SK-N-SH (cell line): ENCODE results near the gene BTG4. TPM values are rescaled to one million over a fixed set of nuclear protein-coding genes. Genes with fewer than 3 reads are reported as not detected.

ENCODE experiments used
- CTCF ChIA-PET: fragments of 300-600, 350-600 bp; formaldehyde crosslinking; extraction: SDS; loops from one replicate; lab custom pipeline; 2021; lab: Yijun Ruan, JAX
- POLR2A ChIA-PET: fragments of 350-600 bp; sonication (Branson Sonifier 250); formaldehyde crosslinking; extraction: SDS; loops from one replicate; lab custom pipeline; 2020; ENCODE audit warnings: antibody characterized with exemption, inconsistent platforms; lab: Yijun Ruan, JAX
- DNase-seq: peaks from one replicate; pipeline ENCODE4 v3.0.0; 2012
- H2AFZ ChIP-seq: fragments of 200-600 bp; sonication (generic); 2 replicates; pipeline ENCODE4 v1.8.1; 2016; ENCODE audit warnings: antibody characterized with exemption, mild to moderate bottlenecking, low read depth
- H3F3A ChIP-seq: fragments of 200-600 bp; sonication (generic); replicated peaks from 2 replicates; pipeline ENCODE3; 2016; ENCODE audit warnings: antibody characterized with exemption, mild to moderate bottlenecking; ENCODE audit not compliant: insufficient read depth
- H3K27ac ChIP-seq, 2 experiments: fragments of 200-500 bp in 1 of 2; fragments of 200-600 bp in 1 of 2; sonication (Bioruptor generic) in 1 of 2; sonication (generic), shearing (Covaris generic) in 1 of 2; 2 replicates each; pipeline versions ENCODE4 v1.5.1 to v1.6.1; 2014 to 2016; ENCODE audit warnings: low read depth in 2 of 2, inconsistent platforms in 1 of 2, low read length in 1 of 2, mild to moderate bottlenecking in 1 of 2, mixed read lengths in 1 of 2
- H3K27me3 ChIP-seq: fragments of 200-600 bp; sonication (generic), shearing (Covaris generic); 2 replicates; pipeline ENCODE4 v1.6.1; 2016; ENCODE audit warnings: mixed run types; ENCODE audit not compliant: insufficient read depth
- H3K36me3 ChIP-seq, 2 experiments: fragments of 200-500 bp in 1 of 2; fragments of 200-600 bp in 1 of 2; sonication (Bioruptor generic) in 1 of 2; sonication (generic) in 1 of 2; replicated peaks in 1 of 2; 2 replicates each; pipeline versions ENCODE3 to v1.5.1; 2014 to 2016; ENCODE audit warnings: low read length in 1 of 2, mild to moderate bottlenecking in 1 of 2; ENCODE audit not compliant: insufficient read depth in 2 of 2, control insufficient read depth in 1 of 2
- H3K4me1 ChIP-seq, 2 experiments: fragments of 200-500 bp in 1 of 2; fragments of 200-600 bp in 1 of 2; sonication (Bioruptor generic) in 1 of 2; sonication (generic), shearing (Covaris generic) in 1 of 2; 2 replicates each; pipeline versions ENCODE4 v1.5.1 to v1.6.1; 2014 to 2016; ENCODE audit warnings: low read depth in 1 of 2, low read length in 1 of 2, mixed run types in 1 of 2; ENCODE audit not compliant: insufficient read depth in 2 of 2, control insufficient read depth in 1 of 2
- H3K4me2 ChIP-seq: fragments of 200-600 bp; sonication (generic), shearing (Covaris generic); 2 replicates; pipeline ENCODE4 v1.6.1; 2017; ENCODE audit warnings: mixed run types
- H3K4me3 ChIP-seq, 2 experiments: fragments of 200-500 bp in 1 of 2; fragments of 200-600 bp in 1 of 2; sonication (Bioruptor generic) in 1 of 2; sonication (generic), shearing (Covaris generic) in 1 of 2; 2 replicates each; pipeline versions ENCODE4 v1.5.1 to v1.8.1; 2014 to 2016; ENCODE audit warnings: low read depth in 2 of 2, inconsistent platforms in 1 of 2, low read length in 1 of 2, mild to moderate bottlenecking in 1 of 2, mixed read lengths in 1 of 2, moderate library complexity in 1 of 2
- H3K79me2 ChIP-seq: fragments of 200-600 bp; sonication (generic); 2 replicates; pipeline ENCODE4 v1.8.1; 2017; ENCODE audit warnings: mild to moderate bottlenecking; ENCODE audit not compliant: insufficient read depth
- H3K9ac ChIP-seq: fragments of 200-600 bp; sonication (generic); 2 replicates; pipeline ENCODE4 v1.6.1; 2017; ENCODE audit warnings: mixed run types
- H3K9me2 ChIP-seq: fragments of 200-600 bp; sonication (generic); 2 replicates; pipeline ENCODE4 v1.6.1; 2017; ENCODE audit warnings: mixed run types
- H3K9me3 ChIP-seq: fragments of 200-600 bp; sonication (generic); 2 replicates; pipeline ENCODE4 v1.6.1; 2017; ENCODE audit warnings: mixed run types, mild to moderate bottlenecking, moderate library complexity
- H4K20me1 ChIP-seq: fragments of 200-600 bp; sonication (generic); 2 replicates; pipeline ENCODE4 v1.6.1; 2017; ENCODE audit warnings: mild to moderate bottlenecking, mixed run types; ENCODE audit not compliant: insufficient read depth
- CHD2 ChIP-seq: fragments of 150-350 bp; IDR thresholded peaks from 2 replicates; pipeline ENCODE4 v1.6.1; 2018; ENCODE audit warnings: low read length; ENCODE audit not compliant: partially characterized antibody
- EP300 ChIP-seq, 2 experiments: IDR thresholded peaks; 2 replicates each; pipeline versions ENCODE4 v1.4.0 to v1.6.1; 2012; ENCODE audit warnings: borderline replicate concordance in 1 of 2, low read depth in 1 of 2, low read length in 1 of 2
- EZH2phosphoT487 ChIP-seq: fragments of 200-600 bp; sonication (generic); IDR thresholded peaks from 2 replicates; pipeline ENCODE4 v1.6.1; 2017; ENCODE audit warnings: low read depth, mixed run types, mild to moderate bottlenecking, antibody characterized with exemption, moderate library complexity, borderline replicate concordance
- FOSL2 ChIP-seq: IDR thresholded peaks from 2 replicates; pipeline ENCODE4 v1.4.0; 2012; ENCODE audit warnings: low read depth, mild to moderate bottlenecking, moderate library complexity, borderline replicate concordance
- FOXJ3 ChIP-seq: sonication (generic); formaldehyde crosslinking; IDR thresholded peaks from 2 replicates; pipeline ENCODE4 v1.5.1; 2020; ENCODE audit warnings: mild to moderate bottlenecking, missing genetic modification reagents
- FOXM1 ChIP-seq: IDR thresholded peaks from 2 replicates; pipeline ENCODE4 v1.4.0; 2012; ENCODE audit warnings: low read depth, mild to moderate bottlenecking
- JUND ChIP-seq: IDR thresholded peaks from 2 replicates; pipeline ENCODE4 v1.4.0; 2012
- MAX ChIP-seq: IDR thresholded peaks from 2 replicates; pipeline ENCODE4 v1.4.0; 2012; ENCODE audit warnings: low read depth
- MXI1 ChIP-seq: IDR thresholded peaks from 2 replicates; pipeline ENCODE4 v1.6.1; 2012; ENCODE audit warnings: mild to moderate bottlenecking, low read depth, low read length, improper control_type of control experiment
- NFIC ChIP-seq: IDR thresholded peaks from 2 replicates; pipeline ENCODE4 v1.4.0; 2012; ENCODE audit warnings: borderline replicate concordance
- NRF1 ChIP-seq: IDR thresholded peaks from 2 replicates; pipeline ENCODE4 v1.6.1; 2012; ENCODE audit warnings: low read depth, mild to moderate bottlenecking, low read length
- POLR2AphosphoS5 ChIP-seq: IDR thresholded peaks from 2 replicates; pipeline ENCODE4 v1.6.1; 2012; ENCODE audit warnings: low read depth, low read length
- RAD21 ChIP-seq: IDR thresholded peaks from 2 replicates; pipeline ENCODE4 v1.6.1; 2012; ENCODE audit warnings: mild to moderate bottlenecking, low read length
- RCOR1 ChIP-seq: fragments of 150-350 bp; IDR thresholded peaks from 2 replicates; pipeline ENCODE4 v1.6.1; 2017; ENCODE audit warnings: antibody characterized with exemption, low read length
- RFX5 ChIP-seq: IDR thresholded peaks from 2 replicates; pipeline ENCODE4 v1.6.1; 2012; ENCODE audit warnings: mild to moderate bottlenecking, improper control_type of control experiment, low read length
- RXRA ChIP-seq: IDR thresholded peaks from 2 replicates; pipeline ENCODE4 v1.4.0; 2012; ENCODE audit warnings: low read depth, mild to moderate bottlenecking, borderline replicate concordance
- SIN3A ChIP-seq: IDR thresholded peaks from 2 replicates; pipeline ENCODE4 v1.6.1; 2012; ENCODE audit warnings: low read depth, mild to moderate bottlenecking, low read length, moderate library complexity, borderline replicate concordance
- TAF1 ChIP-seq: IDR thresholded peaks from 2 replicates; pipeline ENCODE4 v1.6.1; 2012; ENCODE audit warnings: low read depth, mild to moderate bottlenecking, low read length, moderate library complexity, borderline replicate concordance
- YY1 ChIP-seq: IDR thresholded peaks from 2 replicates; pipeline ENCODE4 v1.4.0; 2012; ENCODE audit warnings: low read depth, mild to moderate bottlenecking
- WGBS: methylation state at CpG from one replicate; pipeline ENCODE4 v1.1.6; 2017; ENCODE audit warnings: low lambda C conversion rate; 5-methylcytosine and 5-hydroxymethylcytosine counted together
- polyA plus RNA-seq, 3 experiments: library from polyadenylated mRNA; depleted of rRNA; stranded (reverse); fragments of >200 nt; gene quantifications; 2 replicates each; pipeline ENCODE4 v1.2.3, GENCODE V29; 2012
- TF ChIP-seq, protein P1 (sequence below): IDR thresholded peaks from 2 replicates; pipeline ENCODE4 v1.4.0; 2012; ENCODE audit warnings: low read depth, borderline replicate concordance
- TF ChIP-seq, protein P2 (sequence below): fragments of 150-350 bp; IDR thresholded peaks from 2 replicates; pipeline ENCODE4 v1.6.1; 2017; ENCODE audit warnings: antibody characterized with exemption, low read length, low read depth, borderline replicate concordance
- TF ChIP-seq, protein P3 (sequence below): IDR thresholded peaks from 2 replicates; pipeline ENCODE4 v1.4.0; 2012; ENCODE audit warnings: low read depth, borderline replicate concordance

The BTG4 gene
- polyA plus RNA-seq, 1 of the 3 experiments (the other 2 are of a cell fraction): 0.26 TPM

DNA sequence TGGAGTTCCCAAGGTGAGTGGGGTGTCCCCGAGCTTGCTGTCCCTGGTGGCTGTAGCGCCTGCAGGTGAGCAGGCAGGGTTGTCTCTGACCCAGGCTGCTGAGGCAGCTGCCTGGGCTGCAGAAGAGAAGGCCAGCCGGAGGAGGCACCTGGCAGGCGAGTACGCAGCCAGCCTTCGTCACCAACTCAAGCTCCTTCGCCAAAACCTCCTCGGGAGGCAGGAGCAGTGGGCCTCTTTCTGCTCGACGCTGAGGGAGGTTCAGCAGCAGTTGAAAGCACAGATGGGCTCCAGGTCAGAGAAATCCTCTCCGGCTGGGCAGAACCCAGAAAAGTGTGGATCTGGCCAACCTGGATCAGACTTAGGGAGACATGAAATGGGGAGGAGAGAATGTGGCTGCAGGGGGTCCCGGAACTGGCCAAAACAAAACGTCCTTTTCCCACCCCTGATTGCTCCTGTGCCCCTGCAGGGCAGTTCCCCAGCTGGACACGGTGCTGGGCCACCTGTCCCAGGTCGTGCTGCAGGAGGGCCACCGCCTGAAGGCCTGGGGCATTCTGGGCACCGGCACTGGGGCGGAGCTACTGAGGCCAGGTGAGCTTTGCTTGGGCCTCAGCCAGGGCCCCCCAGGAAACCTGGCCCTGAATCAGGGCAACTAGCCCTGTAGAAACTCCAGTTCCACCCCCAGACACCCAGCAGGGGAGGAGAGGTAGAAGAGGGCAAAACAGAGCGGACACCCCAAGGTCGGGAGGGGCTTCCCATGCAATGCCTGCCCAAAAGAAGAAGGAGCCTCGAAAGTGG lies 56.7 kb downstream of the BTG4 start:
- H3K79me2 ChIP-seq: no peaks in the 10 kb centered on the region
- TF ChIP-seq RAD21: no peak
- TF ChIP-seq, all 33 proteins: peak for 0
- Histone ChIP-seq H3K4me2 (no peak overlapping the region), H3F3A (peaks cover 5% of the 10 kb centered on the region), H3K9me2 (no peaks in the 10 kb centered on the region), H3K9me3 (no peaks in the 10 kb centered on the region), H3K9ac (peak overlapping the region; percentile 35; the same call in 1 of the 2 replicates), H3K4me3 (no peak overlapping the region), H2AFZ (peak overlapping the region; percentile 64; the same call in 1 of the 2 replicates), H3K4me1 (peaks cover 0 to 6% of the 10 kb centered on the region in 2 experiments; a peak in 2 of 4 replicates), H3K27me3 (no peaks in the 10 kb centered on the region), H3K27ac (peak overlapping the region in 1 of 2 experiments; percentile 48; a peak in 1 of 4 replicates), H4K20me1 (no peaks in the 10 kb centered on the region), H3K36me3 (no peaks in the 10 kb centered on the region)
- peak; percentile 7 for DNase-seq
- 84% methylated on average over 14 of the region's 21 CpGs for WGBS
- ChIA-PET CTCF (interaction anchor here (0.9 to 3.3 kb wide), 19 partner anchors 8 to 396 kb away, joined by 3 to 26 read pairs (median 3); partner anchors contain the start of gene HOATZ), POLR2A (no interaction called here)

DNA sequence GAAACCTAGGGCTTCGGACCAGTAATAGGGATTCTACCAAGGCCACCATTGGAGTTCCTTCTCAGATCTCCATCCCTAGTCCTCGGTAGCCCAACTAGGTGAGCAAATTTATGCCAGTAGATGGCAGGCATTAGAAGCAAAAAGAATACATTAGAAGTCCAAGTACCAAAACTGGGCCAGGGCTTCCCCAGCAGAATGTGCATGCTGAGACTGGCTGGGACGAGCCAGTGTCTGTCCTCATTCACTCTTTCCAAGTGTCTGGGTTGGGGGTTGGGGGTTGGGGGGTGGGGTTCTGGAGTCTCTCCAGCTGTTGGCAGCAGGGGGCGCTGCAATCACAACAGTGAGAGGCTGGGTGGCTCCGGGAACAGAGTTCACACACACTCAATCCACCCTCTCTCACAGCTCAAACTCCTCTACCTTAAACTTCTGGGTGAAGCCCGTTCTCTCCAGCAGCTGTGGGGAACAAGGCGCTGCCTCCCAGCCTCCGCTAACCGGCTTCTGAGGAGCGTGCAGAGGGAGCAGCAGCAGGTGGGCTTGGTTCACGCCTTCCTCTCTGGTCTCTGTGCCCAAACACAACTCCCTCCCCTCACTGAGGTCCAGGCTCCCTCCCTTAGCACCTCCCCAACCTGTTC lies 57.5 kb downstream of the BTG4 start:
- H3K27me3 ChIP-seq: no peaks in the 10 kb centered on the region
- H4K20me1 ChIP-seq: no peaks in the 10 kb centered on the region
- no peak overlapping the region for H3K4me2 ChIP-seq
- no peaks in the 10 kb centered on the region for H3K9me2 ChIP-seq
- no peaks in the 10 kb centered on the region for H3K9me3 ChIP-seq
- peak overlapping the region in 1 of 2 experiments; percentile 48; a peak in 2 of 4 replicates for H3K27ac ChIP-seq
- H3K4me1 ChIP-seq: peaks cover 0 to 6% of the 10 kb centered on the region in 2 experiments; a peak in 2 of 4 replicates
- ChIA-PET POLR2A (no interaction called here), CTCF (interaction anchor here (0.6 to 3.3 kb wide), 24 partner anchors 8 to 397 kb away, joined by 3 to 26 read pairs (median 3); partner anchors contain the start of gene HOATZ)
- no peaks in the 10 kb centered on the region for H3K36me3 ChIP-seq
- H2AFZ ChIP-seq: peak overlapping the region; percentile 64; the same call in 1 of the 2 replicates
- peak overlapping the region; percentile 35; the same call in 1 of the 2 replicates for H3K9ac ChIP-seq
- peak; percentile 78 for DNase-seq
- no peaks in the 10 kb centered on the region for H3K79me2 ChIP-seq
- H3F3A ChIP-seq: peaks cover 5% of the 10 kb centered on the region
- 57% methylated on average over 10 of the region's 11 CpGs for WGBS
- no peak overlapping the region for H3K4me3 ChIP-seq
- TF ChIP-seq SIN3A (no peak), JUND (no peak), POLR2AphosphoS5 (no peak), YY1 (no peak), RXRA (no peak), EP300 (IDR thresholded peaks at IDR 0.05; ENCODE audit: borderline replicate concordance in 1 of 2, low read depth in 1 of 2, low read length in 1 of 2) (peak in 1 of 2 experiments; percentile 11; a peak in 1 of 4 replicates), FOXJ3 (no peak), TAF1 (no peak), FOSL2 (no peak), NRF1 (no peak), MAX (no peak), RCOR1 (no peak), RAD21 (peak; percentile 67), MXI1 (no peak), CHD2 (no peak), NFIC (no peak), FOXM1 (no peak), EZH2phosphoT487 (no peak), RFX5 (no peak)
- TF ChIP-seq, protein P1, sequence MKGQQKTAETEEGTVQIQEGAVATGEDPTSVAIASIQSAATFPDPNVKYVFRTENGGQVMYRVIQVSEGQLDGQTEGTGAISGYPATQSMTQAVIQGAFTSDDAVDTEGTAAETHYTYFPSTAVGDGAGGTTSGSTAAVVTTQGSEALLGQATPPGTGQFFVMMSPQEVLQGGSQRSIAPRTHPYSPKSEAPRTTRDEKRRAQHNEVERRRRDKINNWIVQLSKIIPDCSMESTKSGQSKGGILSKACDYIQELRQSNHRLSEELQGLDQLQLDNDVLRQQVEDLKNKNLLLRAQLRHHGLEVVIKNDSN: no peak
- TF ChIP-seq, protein P2, sequence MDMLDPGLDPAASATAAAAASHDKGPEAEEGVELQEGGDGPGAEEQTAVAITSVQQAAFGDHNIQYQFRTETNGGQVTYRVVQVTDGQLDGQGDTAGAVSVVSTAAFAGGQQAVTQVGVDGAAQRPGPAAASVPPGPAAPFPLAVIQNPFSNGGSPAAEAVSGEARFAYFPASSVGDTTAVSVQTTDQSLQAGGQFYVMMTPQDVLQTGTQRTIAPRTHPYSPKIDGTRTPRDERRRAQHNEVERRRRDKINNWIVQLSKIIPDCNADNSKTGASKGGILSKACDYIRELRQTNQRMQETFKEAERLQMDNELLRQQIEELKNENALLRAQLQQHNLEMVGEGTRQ: no peak
- TF ChIP-seq, protein P3, sequence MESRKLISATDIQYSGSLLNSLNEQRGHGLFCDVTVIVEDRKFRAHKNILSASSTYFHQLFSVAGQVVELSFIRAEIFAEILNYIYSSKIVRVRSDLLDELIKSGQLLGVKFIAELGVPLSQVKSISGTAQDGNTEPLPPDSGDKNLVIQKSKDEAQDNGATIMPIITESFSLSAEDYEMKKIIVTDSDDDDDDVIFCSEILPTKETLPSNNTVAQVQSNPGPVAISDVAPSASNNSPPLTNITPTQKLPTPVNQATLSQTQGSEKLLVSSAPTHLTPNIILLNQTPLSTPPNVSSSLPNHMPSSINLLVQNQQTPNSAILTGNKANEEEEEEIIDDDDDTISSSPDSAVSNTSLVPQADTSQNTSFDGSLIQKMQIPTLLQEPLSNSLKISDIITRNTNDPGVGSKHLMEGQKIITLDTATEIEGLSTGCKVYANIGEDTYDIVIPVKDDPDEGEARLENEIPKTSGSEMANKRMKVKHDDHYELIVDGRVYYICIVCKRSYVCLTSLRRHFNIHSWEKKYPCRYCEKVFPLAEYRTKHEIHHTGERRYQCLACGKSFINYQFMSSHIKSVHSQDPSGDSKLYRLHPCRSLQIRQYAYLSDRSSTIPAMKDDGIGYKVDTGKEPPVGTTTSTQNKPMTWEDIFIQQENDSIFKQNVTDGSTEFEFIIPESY: no peak
